Activated CD8-positive, alpha-beta memory T cell treated with anti-CD3 and anti-CD28 coated beads, Interleukin-2, amount 50 U/mL, for 24 hours (primary cell): ENCODE results near the gene KMT2B.

Experiments
- DNase-seq: peaks from one replicate; pipeline ENCODE4 v3.0.0-alpha.2; 2020; ENCODE audit errors: extremely low read depth

The KMT2B gene

DNA sequence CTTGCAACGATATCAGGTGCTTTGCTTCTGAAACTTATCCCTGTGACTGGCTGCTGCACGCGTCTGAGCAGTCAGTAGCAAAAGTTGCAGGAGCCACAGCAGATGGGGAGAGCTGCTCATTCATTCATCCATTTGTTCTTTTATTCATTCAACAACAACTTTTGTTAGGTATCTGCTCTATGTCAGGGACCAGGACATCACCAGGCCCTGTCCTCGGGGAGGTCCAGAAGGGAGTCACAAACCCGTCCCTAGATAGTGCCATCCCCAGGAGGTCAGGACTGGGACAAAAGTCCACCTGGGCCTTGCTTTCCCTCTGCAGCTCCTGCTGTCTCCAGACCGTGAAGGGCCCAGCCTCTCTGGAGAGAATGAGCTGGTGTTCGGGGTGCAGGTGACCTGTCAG lies 60.2 kb downstream of the KMT2B start:
- no peak for DNase-seq

GRCh38 chr19:35779033-35779432 lies 61.2 kb downstream of the KMT2B start:
- no peak for DNase-seq

DNA sequence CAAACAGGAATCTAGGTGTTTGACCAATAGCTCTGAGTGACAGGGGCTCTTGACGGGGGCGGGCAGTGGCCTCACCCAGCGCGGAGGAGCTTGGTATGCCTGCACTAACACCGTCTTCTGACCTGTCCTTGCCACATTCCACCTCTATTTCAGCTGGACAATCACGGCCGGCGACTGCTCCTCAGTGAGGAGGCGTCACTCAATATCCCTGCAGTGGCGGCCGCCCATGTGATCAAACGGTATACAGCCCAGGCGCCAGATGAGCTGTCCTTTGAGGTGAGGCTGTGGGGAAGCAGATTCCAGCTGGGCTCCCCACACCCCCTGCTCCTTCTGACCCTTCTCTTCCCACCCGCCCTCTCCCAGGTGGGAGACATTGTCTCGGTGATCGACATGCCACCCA lies 62.3 kb downstream of the KMT2B start:
- no peak for DNase-seq

- DNase-seq, result no peak
Measured at GRCh38 chr19:35780717-35781116, 62.9 kb downstream of the KMT2B start.

DNA sequence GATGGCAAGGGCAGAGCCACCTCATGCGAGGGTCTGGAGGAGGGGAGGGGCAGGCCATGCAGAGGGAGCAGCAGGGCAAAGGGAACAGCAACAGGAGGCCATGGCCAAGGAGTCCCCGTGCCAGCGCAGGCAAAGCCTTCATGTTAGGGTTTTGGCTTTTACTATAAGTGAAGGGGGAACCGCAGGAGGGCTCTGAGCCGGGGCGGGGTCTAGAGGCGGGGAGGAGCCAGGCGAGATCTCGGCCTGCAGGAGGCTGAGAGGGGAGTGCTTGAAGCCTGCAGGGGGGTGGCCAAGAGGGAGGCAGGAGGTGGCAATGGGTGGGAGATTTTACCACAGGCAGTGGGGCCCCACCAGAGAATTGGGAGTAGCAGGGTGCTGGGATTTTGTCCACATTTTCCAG lies 63.8 kb downstream of the KMT2B start:
- no peak for DNase-seq

DNA sequence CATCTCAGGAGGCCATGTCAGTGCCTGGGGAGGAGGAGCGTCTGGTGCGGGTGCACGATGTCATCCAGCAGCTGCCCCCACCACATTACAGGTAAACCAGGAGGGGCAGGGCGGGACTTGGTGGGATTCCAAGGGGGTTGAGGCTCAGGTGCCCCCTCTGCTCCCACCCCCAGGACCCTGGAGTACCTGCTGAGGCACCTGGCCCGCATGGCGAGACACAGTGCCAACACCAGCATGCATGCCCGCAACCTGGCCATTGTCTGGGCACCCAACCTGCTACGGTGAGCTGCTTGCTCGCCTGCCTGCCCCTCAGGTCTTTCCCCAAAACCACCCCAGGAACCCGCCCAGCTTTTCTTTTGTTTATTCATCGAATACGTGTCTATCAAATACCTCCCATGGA lies 64.8 kb downstream of the KMT2B start:
- DNase-seq, result no peak

GRCh38 chr19:35783469-35784434 lies 65.9 kb downstream of the KMT2B start:
- no peak for DNase-seq

- DNase-seq, result no peak
Measured at GRCh38 chr19:35784503-35785338, 66.9 kb downstream of the KMT2B start.

DNA sequence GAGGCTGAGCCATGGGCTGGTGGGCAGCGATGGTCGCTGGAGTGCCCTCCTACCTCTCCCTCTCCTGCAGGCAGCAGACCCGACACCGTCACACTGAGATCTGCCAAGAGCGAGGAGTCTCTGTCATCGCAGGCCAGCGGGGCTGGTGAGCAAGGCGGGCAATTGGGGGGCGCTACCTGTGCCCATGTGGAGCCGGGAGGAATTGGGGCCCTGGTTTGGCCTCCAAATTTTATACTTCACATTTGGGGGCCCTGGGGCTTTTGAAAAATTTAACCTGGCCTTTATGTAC lies 67.5 kb downstream of the KMT2B start:
- DNase-seq, result no peak

- DNase-seq, result no peak
Measured at GRCh38 chr19:35786299-35787160, 68.7 kb downstream of the KMT2B start.

- no peak for DNase-seq
Measured at GRCh38 chr19:35787227-35787799, 69.5 kb downstream of the KMT2B start.
